ENCODE data around the gene GADD45A.

- TF ChIP-seq CTCF (IDR thresholded peaks at IDR 0.05), result no peak
- no peak for TF ChIP-seq POLR2A (IDR thresholded peaks at IDR 0.05)
- TF ChIP-seq POLR2AphosphoS5 (IDR thresholded peaks at IDR 0.05), result no peak
These were observed 37.4 kb downstream of the GADD45A start for GRCh38 chr1:67722292-67722944.

Measured in sigmoid colon (tissue), 4 donors.